AG08396 (cell line): ENCODE results near the gene WIPF2.

Experiments
- DNase-seq: peaks from one replicate; pipeline ENCODE4 v3.0.0; 2012; ENCODE audit warnings: low spot score, mixed read lengths

WIPF2 gene

DNA sequence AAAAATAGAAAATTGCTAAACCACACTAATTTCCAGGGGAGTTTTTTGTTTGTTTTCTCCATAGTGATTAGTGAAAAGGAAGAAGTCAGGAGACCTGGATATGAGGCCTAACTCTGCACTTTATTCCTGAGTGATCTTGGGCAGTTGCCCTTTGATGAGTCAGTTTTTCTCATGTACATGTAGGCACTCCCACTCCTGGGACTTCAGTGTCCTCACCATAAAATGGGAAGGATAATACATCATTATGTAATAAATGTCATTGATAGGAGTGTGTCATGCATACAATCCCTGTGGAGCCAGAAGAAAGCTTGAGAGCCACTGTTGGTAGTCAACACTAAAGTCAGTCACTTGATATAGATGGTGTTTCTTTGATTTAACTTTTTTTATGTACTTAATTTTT is 32.5 kb downstream of the WIPF2 start:
- peak; percentile 73 for DNase-seq

- no peak for DNase-seq
Measured at GRCh38 chr17:40253565-40253964, 34.5 kb downstream of the WIPF2 start.

- DNase-seq = no peak
Measured at GRCh38 chr17:40259505-40259904, 40.4 kb downstream of the WIPF2 start.

DNA sequence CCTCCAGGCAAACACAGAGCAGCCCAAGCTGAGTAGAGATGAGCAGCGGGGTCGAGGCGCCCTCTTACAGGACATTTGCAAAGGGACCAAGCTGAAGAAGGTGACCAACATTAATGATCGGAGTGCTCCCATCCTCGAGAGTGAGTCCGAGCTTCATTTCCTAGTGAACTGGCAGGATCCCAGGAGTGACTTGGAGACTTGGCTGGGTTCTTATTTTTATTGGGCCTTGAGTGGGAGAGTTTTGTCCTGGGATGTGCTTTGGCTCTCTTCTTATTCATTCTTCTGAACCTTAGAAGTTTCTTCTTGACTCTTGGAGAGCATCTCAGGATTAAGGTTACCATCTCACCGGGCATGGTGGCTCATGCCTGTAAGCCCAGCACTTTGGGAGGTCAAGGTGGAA is 41.4 kb downstream of the WIPF2 start:
- DNase-seq = no peak

DNA sequence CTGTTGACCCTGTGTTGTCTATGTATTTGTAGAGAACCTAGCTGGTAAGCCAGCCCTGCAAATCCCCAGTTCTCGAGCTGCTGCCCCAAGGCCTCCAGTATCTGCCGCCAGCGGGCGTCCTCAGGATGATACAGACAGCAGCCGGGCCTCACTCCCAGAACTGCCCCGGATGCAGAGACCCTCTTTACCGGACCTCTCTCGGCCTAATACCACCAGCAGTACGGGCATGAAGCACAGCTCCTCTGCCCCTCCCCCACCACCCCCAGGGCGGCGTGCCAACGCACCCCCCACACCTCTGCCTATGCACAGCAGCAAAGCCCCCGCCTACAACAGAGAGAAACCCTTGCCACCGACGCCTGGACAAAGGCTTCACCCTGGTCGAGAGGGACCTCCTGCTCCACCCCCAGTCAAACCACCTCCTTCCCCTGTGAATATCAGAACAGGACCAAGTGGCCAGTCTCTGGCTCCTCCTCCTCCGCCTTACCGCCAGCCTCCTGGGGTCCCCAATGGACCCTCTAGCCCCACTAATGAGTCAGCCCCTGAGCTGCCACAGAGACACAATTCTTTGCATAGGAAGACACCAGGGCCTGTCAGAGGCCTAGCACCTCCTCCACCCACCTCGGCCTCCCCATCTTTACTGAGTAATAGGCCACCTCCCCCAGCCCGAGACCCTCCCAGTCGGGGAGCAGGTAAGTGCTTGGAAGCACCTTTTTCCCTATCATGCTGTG is 45.5 kb downstream of the WIPF2 start:
- no peak for DNase-seq

GRCh38 chr17:40265337-40265736 is 46.2 kb downstream of the WIPF2 start:
- DNase-seq = no peak

GRCh38 chr17:40266882-40267281 is 47.8 kb downstream of the WIPF2 start:
- DNase-seq = no peak

DNA sequence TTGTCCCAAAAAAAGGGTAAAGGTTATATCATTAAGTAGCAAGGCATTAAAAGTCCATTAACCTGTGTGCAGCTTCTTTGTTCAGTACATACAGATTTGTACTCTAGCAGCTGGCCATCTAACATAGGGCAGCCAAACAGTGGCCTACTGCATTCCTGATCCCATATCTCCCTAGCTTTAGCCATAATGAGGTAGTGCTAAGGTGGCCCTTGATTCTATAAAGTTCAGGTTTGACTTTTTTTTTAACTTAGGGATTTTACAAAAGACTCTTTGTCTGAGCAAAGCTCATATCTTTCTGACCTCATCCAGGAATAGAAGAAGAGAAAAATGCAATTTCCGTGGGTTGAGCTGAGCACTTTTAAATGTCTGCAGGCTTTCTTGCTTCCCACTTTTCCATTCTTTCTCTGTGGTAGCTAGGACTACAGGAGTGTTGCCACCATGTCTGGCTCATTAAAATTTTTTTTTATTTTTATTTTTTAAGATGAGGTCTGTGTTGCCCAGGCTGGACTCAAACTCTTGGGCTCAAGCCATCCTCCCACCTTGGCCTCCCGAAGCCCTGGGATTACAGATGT is 49.1 kb downstream of the WIPF2 start:
- no peak for DNase-seq

DNA sequence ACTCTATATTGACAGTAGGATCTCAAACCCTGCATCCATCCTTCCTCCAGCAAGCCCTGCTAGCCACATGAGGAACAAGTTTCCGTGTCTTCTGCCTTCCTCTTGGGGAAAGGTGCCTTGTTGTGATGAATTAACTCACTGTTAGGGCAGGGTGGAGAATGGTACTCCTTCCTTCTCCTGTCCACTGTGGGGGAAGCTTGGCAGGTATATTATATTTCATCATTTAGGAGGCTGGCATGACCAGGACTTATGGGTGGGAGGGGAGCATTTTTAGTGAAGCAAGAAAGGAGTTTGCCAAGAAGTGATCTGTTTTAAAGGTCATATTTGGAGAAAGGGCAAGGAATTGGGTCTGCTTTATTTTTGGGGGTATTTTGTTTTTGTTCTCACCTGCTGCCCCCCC is 59.3 kb downstream of the WIPF2 start:
- DNase-seq = no peak

- DNase-seq = no peak
Measured at GRCh38 chr17:40279402-40279801, 60.3 kb downstream of the WIPF2 start.

DNA sequence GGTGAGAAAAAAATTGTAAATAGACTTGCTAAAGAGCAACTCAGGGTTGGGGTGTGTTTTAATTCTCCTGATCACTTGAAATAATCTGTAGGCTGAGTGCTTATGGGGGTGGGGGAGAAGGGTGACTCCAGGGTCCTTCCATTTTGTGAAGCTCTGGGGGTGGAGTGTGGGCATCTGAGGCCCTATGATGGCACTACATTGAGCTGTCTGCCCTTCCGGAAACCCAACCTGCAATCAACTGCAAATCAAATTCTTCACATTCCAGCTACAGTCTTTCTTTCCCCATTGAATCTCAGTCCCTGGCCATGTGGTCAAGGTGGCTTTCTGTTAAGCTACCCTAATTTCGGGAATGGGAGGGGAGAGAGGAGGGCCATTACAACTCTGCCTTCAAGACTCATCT is 62.6 kb downstream of the WIPF2 start:
- DNase-seq = no peak

DNA sequence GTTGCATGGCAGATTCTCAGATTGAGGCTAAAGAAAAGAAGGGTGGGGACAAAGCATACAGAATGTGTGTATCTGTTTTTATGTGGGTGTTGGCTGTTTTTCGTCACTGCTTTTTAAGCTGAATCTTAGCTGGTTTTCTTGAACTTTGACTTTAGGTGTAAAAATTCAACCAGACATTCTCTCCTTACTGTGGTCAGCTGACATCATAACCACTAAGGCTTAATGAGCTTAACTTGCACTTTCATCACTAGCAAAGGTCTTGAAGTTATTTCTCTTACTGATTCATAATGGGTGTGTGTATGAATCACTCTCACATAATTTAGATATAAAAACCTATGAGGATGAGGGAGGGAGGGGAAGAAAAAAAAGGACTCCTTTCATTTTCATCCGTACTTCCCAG is 64.6 kb downstream of the WIPF2 start:
- peak; percentile 77 for DNase-seq

- peak; percentile 74 for DNase-seq
Measured at GRCh38 chr17:40284085-40284713, 65.1 kb downstream of the WIPF2 start.

- no peak for DNase-seq
Measured at GRCh38 chr17:40286473-40286872, 67.4 kb downstream of the WIPF2 start.

DNA sequence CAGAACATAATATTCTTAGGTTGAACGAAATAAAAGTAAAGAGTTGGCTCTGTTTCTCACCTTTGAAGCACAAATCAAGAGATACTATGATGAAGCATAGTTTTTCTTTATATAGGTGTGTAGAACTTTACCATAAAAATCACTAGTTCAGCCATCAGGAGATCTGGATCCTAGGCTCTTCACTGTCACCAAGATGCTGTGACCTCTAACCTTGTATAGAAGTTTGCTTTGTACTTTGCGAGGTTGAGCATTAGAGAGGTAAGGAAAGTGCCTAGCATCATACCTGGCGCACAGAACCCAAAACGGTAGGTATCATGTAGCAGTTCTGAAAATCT is 68.0 kb downstream of the WIPF2 start:
- no peak for DNase-seq

DNA sequence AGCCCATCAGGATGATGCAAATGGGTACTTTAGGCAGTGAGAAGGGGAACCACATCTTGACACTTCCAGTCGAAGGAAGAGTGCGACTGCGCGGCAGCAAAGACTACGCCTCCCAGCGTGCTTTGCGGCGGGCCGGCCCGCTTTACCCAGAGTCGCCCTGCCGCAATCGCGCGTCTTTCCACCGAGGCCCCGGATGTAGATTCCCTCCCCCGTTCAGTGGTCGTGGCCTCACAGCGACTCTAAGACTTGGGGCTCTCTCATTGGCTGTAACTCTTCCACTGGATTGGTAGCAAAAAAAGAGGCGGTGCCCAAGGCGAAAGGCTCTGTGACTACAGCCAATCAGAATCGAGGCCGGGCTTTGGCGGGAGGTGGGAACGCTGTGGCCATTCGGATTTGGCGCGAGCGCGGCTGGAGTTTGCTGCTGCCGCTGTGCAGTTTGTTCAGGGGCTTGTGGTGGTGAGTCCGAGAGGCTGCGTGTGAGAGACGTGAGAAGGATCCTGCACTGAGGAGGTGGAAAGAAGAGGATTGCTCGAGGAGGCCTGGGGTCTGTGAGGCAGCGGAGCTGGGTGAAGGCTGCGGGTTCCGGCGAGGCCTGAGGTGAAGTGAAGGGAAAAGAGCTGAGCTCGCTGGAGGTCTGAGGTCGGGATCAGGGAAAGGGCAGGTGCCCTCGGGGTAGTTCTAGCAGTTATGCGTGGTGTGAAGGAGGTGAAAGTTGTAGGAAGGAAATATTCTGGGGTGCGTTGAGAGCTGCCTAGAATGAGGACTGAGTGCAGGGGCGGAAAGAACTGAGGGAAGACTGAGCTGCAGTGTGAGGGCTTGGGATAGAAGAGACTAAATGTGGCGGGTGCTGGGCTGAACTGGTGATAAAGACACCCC is 68.6 kb downstream of the WIPF2 start, which contains the start of gene CDC6:
Gene CDC6, plus strand, starts transcription at position 386 of the 876 bp plus-strand sequence. CDS start 1,542 bp downstream, outside the sequence.
- peak; percentile 93 for DNase-seq

DNA sequence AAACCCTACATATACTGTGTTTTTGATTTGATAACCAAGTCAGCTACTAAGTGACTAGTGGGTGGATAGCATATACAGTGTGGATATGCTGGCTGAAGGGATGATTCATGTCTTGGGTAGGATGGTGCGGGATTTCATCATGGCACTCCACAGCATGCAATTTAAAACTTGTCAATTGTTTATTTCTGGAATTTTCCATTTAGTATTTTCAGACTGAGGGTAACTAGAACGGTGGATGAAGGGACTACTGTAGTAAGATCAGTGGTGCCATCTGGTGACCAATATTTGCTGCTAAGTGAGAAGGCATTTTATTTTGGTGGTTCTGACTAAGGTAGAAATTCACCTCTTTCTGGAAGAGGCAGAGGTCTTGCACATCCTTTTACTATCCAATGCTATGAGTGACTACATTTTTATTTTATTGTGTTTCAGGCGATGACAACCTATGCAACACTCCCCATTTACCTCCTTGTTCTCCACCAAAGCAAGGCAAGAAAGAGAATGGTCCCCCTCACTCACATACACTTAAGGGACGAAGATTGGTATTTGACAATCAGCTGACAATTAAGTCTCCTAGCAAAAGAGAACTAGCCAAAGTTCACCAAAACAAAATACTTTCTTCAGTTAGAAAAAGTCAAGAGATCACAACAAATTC is 71.7 kb downstream of the WIPF2 start:
- DNase-seq = peak; percentile 63

DNA sequence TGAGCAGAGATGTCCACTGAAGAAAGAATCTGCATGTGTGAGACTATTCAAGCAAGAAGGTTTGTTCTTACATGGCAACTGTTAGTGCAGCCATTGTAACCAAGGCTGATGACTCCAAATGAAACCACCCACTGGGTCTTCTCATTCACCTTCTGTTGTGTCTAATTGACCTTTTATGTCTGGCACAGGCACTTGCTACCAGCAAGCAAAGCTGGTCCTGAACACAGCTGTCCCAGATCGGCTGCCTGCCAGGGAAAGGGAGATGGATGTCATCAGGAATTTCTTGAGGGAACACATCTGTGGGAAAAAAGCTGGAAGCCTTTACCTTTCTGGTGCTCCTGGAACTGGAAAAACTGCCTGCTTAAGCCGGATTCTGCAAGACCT is 72.2 kb downstream of the WIPF2 start:
- no peak for DNase-seq

DNA sequence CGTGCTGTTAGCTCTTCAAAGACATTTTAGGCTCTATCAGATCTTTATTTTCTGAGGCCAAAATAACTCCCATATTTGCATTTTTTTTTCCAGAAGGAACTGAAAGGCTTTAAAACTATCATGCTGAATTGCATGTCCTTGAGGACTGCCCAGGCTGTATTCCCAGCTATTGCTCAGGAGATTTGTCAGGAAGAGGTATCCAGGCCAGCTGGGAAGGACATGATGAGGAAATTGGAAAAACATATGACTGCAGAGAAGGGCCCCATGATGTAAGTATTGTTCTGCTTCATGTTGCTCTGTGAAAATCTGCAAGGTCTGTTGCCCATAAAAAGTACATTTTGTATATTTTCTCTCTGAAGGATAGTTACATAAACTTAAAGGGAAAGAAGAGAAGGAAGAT is 74.3 kb downstream of the WIPF2 start:
- DNase-seq = no peak

DNA sequence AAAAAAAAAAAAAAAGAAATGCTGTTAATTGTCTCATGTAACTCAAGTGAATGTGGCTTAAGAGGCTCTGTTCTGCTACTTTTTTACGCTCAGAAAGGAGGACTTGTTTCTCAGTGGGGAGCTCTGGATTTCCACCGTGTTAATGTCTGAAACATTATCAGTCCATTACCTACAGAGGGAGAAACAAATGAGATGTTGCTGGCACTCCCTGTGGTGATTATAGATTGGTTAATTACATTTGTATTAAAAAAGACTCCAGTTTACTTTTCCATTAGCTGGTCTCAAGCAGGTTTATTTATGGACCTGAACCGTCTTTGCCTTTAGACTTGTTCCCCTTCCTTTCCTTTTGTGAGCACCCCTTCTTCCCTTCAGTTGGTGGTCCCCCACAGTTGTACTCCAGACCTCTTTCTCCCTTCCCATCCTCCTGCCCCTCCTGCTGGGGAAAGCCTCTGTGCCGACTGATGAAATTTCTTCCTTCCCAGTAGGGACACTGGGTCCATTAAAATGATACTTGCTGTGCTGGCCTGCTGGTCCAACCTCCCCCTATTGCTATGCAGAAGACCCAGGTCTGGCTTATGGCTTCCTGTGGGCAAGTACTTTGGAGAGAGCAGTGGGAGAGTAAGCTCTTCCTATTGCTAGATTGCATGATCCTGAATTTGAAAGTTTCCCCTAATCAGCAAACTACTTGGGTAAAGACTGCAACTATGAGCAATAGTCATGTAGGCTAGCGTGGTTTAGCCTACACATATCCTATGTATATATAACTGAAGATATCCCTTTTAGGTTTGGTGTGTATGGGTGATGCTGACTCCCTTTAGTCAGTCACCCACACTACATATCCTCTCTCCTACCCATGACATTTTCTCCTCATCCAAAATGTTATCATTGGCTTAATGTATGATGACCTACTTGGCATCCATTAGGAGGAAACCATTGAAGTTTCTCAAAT is 76.7 kb downstream of the WIPF2 start:
- DNase-seq = no peak

DNA sequence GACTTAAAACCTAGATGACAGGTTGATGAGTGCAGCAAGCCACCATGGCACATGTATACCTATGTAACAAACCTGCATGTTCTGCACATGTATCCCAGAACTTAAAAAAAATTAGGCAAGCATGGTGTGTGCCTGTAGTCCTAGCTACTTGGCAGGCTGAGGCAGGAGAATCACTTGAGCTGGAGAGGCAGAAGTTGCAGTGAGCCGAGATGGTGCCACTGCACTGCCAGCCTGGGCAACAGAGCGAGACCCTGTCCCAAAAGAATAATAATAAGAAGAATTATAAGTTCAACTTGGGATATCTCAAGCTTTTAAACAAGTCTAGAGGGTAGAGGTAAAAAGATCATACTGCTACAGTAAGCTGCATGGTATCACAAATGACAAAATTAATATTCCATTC is 78.4 kb downstream of the WIPF2 start:
- DNase-seq = no peak
